Endothelial cell of umbilical vein (primary cell): ENCODE results near the gene RMDN2. TPM values are rescaled to one million over a fixed set of nuclear protein-coding genes. Genes with fewer than 3 reads are reported as not detected.

ENCODE experiments used
- BruUV-seq: library from RNA; stranded (reverse); fragments of 400-500 nt; replicated peaks from 2 replicates; lab custom pipeline; 2021; lab: Mats Ljungman, UMichigan
- CTCF ChIA-PET: fragments of 300-600, 350-600 bp; sonication (Branson Sonifier 250); formaldehyde crosslinking; loops from one replicate; lab custom pipeline; 2021; ENCODE audit warnings: antibody characterized with exemption, inconsistent platforms; lab: Charles Lee
- POLR2A ChIA-PET: fragments of 300-600, 350-600 bp; sonication (Branson Sonifier 250); formaldehyde crosslinking; loops from one replicate; lab custom pipeline; 2021; ENCODE audit warnings: antibody characterized with exemption, inconsistent platforms; lab: Charles Lee
- DNase-seq: peaks from one replicate; pipeline ENCODE4 v3.0.0-alpha.2; 2011; ENCODE audit warnings: low read depth, low spot score
- FAIRE-seq: peaks from 2 replicates; lab custom pipeline; 2011; peaks lifted over from hg19 to GRCh38; lab: Jason Lieb, UNC
- H2AFZ ChIP-seq: 2 replicates; pipeline ENCODE4 v1.6.0; 2012; ENCODE audit warnings: low read depth, low read length, control low read depth, inconsistent platforms
- H3K27ac ChIP-seq: 2 replicates; pipeline ENCODE4 v1.5.1; 2011; ENCODE audit warnings: low read depth, mild to moderate bottlenecking, control low read depth, low read length, moderate library complexity; ENCODE audit not compliant: insufficient read depth
- H3K27me3 ChIP-seq, 2 experiments: 2 replicates each; pipeline versions ENCODE4 v1.6.0 to v1.6.1; 2011; ENCODE audit warnings: low read length in 2 of 2, mixed read lengths in 1 of 2; ENCODE audit not compliant: control insufficient read depth in 2 of 2, insufficient read depth in 2 of 2
- H3K36me3 ChIP-seq, 2 experiments: 2 replicates in 1 of 2; 3 replicates in 1 of 2; pipeline ENCODE4 v1.5.1; 2011; ENCODE audit warnings: low read length in 2 of 2, mild to moderate bottlenecking in 1 of 2, moderate library complexity in 1 of 2; ENCODE audit not compliant: control insufficient read depth in 2 of 2, insufficient read depth in 2 of 2; ENCODE audit errors: extremely low read depth in 1 of 2
- H3K4me1 ChIP-seq: 3 replicates; pipeline ENCODE4 v1.5.1; 2011; ENCODE audit warnings: mild to moderate bottlenecking, low read length; ENCODE audit not compliant: control insufficient read depth, insufficient read depth; ENCODE audit errors: extremely low read depth
- H3K4me2 ChIP-seq: 2 replicates; pipeline ENCODE4 v1.6.1; 2011; ENCODE audit warnings: low read length, control low read depth, mixed read lengths; ENCODE audit not compliant: insufficient read depth
- H3K4me3 ChIP-seq, 3 experiments: fragments of 200-600 bp in 1 of 3; sonication (generic), shearing (Covaris generic) in 1 of 3; replicated peaks in 1 of 3; 2 replicates each; pipeline ENCODE4 v1.5.1; 2011 to 2016; ENCODE audit warnings: control low read depth in 3 of 3, low read length in 3 of 3, mild to moderate bottlenecking in 2 of 3, inconsistent platforms in 1 of 3, low read depth in 1 of 3, moderate library complexity in 1 of 3; ENCODE audit not compliant: insufficient read depth in 1 of 3
- H3K79me2 ChIP-seq: 2 replicates; pipeline ENCODE4 v1.6.0; 2012; ENCODE audit warnings: low read length, inconsistent platforms; ENCODE audit not compliant: control insufficient read depth, insufficient read depth
- H3K9ac ChIP-seq: replicated peaks from 2 replicates; pipeline ENCODE3; 2011; ENCODE audit warnings: low read length, control low read depth; ENCODE audit not compliant: insufficient read depth; ENCODE audit errors: extremely low read depth
- H3K9me1 ChIP-seq: replicated peaks from 3 replicates; pipeline ENCODE4 v1.6.0; 2011; ENCODE audit warnings: mild to moderate bottlenecking, low read length; ENCODE audit not compliant: control insufficient read depth, insufficient read depth; ENCODE audit errors: extremely low read depth
- H3K9me3 ChIP-seq: replicated peaks from 2 replicates; pipeline ENCODE4 v1.5.1; 2012; ENCODE audit warnings: low read length, inconsistent platforms; ENCODE audit not compliant: control insufficient read depth, insufficient read depth
- H4K20me1 ChIP-seq: replicated peaks from 2 replicates; pipeline ENCODE3; 2011; ENCODE audit warnings: mild to moderate bottlenecking, low read length; ENCODE audit not compliant: control insufficient read depth, insufficient read depth; ENCODE audit errors: extremely low read depth
- EZH2 ChIP-seq: IDR thresholded peaks from 2 replicates; pipeline ENCODE4 v1.6.1; 2012; ENCODE audit warnings: borderline replicate concordance, low read depth, mild to moderate bottlenecking, moderate library complexity, low read length, inconsistent platforms; ENCODE audit not compliant: severe bottlenecking
- FOS ChIP-seq: IDR thresholded peaks from 2 replicates; pipeline ENCODE4 v1.6.1; 2011; ENCODE audit warnings: mild to moderate bottlenecking, low read length, moderate library complexity, borderline replicate concordance; ENCODE audit not compliant: insufficient read depth
- GATA2 ChIP-seq: IDR thresholded peaks from 2 replicates; pipeline ENCODE4 v1.7.0; 2011; ENCODE audit warnings: low read depth, mild to moderate bottlenecking, moderate library complexity, mixed read lengths, low read length; ENCODE audit not compliant: insufficient read length, insufficient read depth
- JUN ChIP-seq: IDR thresholded peaks from 2 replicates; pipeline ENCODE4 v1.6.1; 2011; ENCODE audit warnings: borderline replicate concordance, low read depth; ENCODE audit not compliant: insufficient read length, insufficient read depth
- MAX ChIP-seq: IDR thresholded peaks from 2 replicates; pipeline ENCODE4 v1.6.1; 2011; ENCODE audit not compliant: insufficient read depth, insufficient read length
- MYC ChIP-seq: IDR thresholded peaks from one replicate; pipeline ENCODE4 v1.6.1; 2011; ENCODE audit warnings: mild to moderate bottlenecking, low read depth, low read length
- POLR2A ChIP-seq: IDR thresholded peaks from 2 replicates; pipeline ENCODE4 v1.6.1; 2012; ENCODE audit warnings: low read depth, mild to moderate bottlenecking, control low read depth, low read length
- POLR2AphosphoS5 ChIP-seq: IDR thresholded peaks from 2 replicates; pipeline ENCODE4 v1.6.1; 2012; ENCODE audit warnings: low read depth, mild to moderate bottlenecking, control low read depth, low read length, moderate library complexity; ENCODE audit not compliant: insufficient read depth
- dilution Hi-C: fragments of 300-500 bp; cut with MboI; formaldehyde crosslinking; loops from one replicate; pipeline ENCODE4 v1.15.0; 2019; ENCODE audit warnings: low sequenced_read_pairs; ENCODE audit not compliant: extremely low pct_ligation_motif_present
- intact Hi-C: fragments of 100-400 bp; cut with micrococcal nuclease; formaldehyde crosslinking; loops from one replicate; pipeline ENCODE4 v1.10.0; 2022
- polyA plus RNA-seq, 4 experiments: library from polyadenylated mRNA; depleted of rRNA in 3 of 4; stranded (reverse) in 3 of 4; unstranded in 1 of 4; fragments of >200 nt; gene quantifications; 2 replicates each; pipeline versions ENCODE4 v1.2.1 to v1.2.3, GENCODE V29; 2011 to 2012; ENCODE audit warnings: missing spikeins in 1 of 4
- total RNA-seq: library from RNA; stranded (reverse); gene quantifications from 2 replicates; pipeline ENCODE4 v1.2.3, GENCODE V29; 2021
- TF ChIP-seq, protein P1 (sequence below), 2 donors: IDR thresholded peaks; 1 replicate in 1 of 2; 2 replicates in 1 of 2; pipeline ENCODE4 v1.5.1; 2011; ENCODE audit warnings: low read length in 2 of 2, mild to moderate bottlenecking in 2 of 2, moderate library complexity in 2 of 2, control low read depth in 1 of 2, inconsistent platforms in 1 of 2, low read depth in 1 of 2; ENCODE audit not compliant: insufficient read depth in 1 of 2; ENCODE audit errors: extremely low read depth in 1 of 2

RMDN2 gene
- total and polyA plus RNA-seq, 2 donors (not counting 3 experiments of a cell fraction or from before 2014, with no cell fraction given) = 0.97 to 2.8 TPM

GRCh38 chr2:37893327-37893726 lies 31.8 kb upstream of the RMDN2 start:
- Histone ChIP-seq H3K9me3 (no peaks in the 10 kb centered on the region), H3K79me2 (no peaks in the 10 kb centered on the region), H3K27ac (no peak overlapping the region), H4K20me1 (no peaks in the 10 kb centered on the region), H3K4me1 (no peaks in the 10 kb centered on the region), H3K36me3 (no peaks in the 10 kb centered on the region), H3K4me2 (no peak overlapping the region), H3K27me3 (no peaks in the 10 kb centered on the region), H3K9me1 (no peaks in the 10 kb centered on the region), H2AFZ (no peak overlapping the region), H3K9ac (no peak overlapping the region), H3K4me3 (no peak overlapping the region)
- ChIA-PET POLR2A (interaction anchor here (0.6 kb wide), 1 partner anchor 606 kb away, joined by 6 read pairs; no protein-coding TSS in a partner anchor), CTCF (interaction anchor here (2.6 kb wide), 1 partner anchor 497 kb away, joined by 19 read pairs; no protein-coding TSS in a partner anchor)
- intact Hi-C loops (loop anchor here (5.0 kb wide), 1 partner anchor 481 kb away; no protein-coding TSS in a partner anchor), dilution Hi-C loops (no loop called here)
- DNase-seq (no peak), FAIRE-seq (no peak)
- no TSS peak for BruUV-seq
- no peak for TF ChIP-seq MAX
- TF ChIP-seq MYC = no peak
- TF ChIP-seq POLR2A = no peak
- TF ChIP-seq POLR2AphosphoS5 = no peak
- TF ChIP-seq, protein P1, sequence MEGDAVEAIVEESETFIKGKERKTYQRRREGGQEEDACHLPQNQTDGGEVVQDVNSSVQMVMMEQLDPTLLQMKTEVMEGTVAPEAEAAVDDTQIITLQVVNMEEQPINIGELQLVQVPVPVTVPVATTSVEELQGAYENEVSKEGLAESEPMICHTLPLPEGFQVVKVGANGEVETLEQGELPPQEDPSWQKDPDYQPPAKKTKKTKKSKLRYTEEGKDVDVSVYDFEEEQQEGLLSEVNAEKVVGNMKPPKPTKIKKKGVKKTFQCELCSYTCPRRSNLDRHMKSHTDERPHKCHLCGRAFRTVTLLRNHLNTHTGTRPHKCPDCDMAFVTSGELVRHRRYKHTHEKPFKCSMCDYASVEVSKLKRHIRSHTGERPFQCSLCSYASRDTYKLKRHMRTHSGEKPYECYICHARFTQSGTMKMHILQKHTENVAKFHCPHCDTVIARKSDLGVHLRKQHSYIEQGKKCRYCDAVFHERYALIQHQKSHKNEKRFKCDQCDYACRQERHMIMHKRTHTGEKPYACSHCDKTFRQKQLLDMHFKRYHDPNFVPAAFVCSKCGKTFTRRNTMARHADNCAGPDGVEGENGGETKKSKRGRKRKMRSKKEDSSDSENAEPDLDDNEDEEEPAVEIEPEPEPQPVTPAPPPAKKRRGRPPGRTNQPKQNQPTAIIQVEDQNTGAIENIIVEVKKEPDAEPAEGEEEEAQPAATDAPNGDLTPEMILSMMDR (IDR thresholded peaks at IDR 0.05; ENCODE audit: extremely low read depth in 1 of 2, insufficient read depth in 1 of 2, low read depth in 1 of 2, low read length in 2 of 2) = no peak
- TF ChIP-seq FOS = no peak
- TF ChIP-seq JUN = no peak
- no peak for TF ChIP-seq EZH2
- no peak for TF ChIP-seq GATA2
